ENCODE data around the gene MLLT3.
A peak's percentile ranks its signal among the peaks of the same experiment; 100 is the strongest.

Gene MLLT3

GRCh38 chr9:20490246-20490834 is 132.0 kb downstream of the MLLT3 start:
- no peak overlapping the region for H3K4me3 ChIP-seq (ENCODE audit: low read length)
- no peak for TF ChIP-seq CTCF (conservative IDR thresholded peaks at IDR 0.05; ENCODE audit: low read length)
- DNase-seq (ENCODE audit: low read depth) = no peak

- DNase-seq (ENCODE audit: low read depth) = no peak
- no peak overlapping the region for H3K4me3 ChIP-seq (ENCODE audit: low read length)
- TF ChIP-seq CTCF (conservative IDR thresholded peaks at IDR 0.05; ENCODE audit: low read length) = no peak
These were observed 133.6 kb downstream of the MLLT3 start for GRCh38 chr9:20488691-20489090.

GRCh38 chr9:20486552-20486951 is 135.7 kb downstream of the MLLT3 start:
- no peak for DNase-seq (ENCODE audit: low read depth)
- TF ChIP-seq CTCF (conservative IDR thresholded peaks at IDR 0.05; ENCODE audit: low read length) = no peak
- no peak overlapping the region for H3K4me3 ChIP-seq (ENCODE audit: low read length)

- no peak overlapping the region for H3K4me3 ChIP-seq (ENCODE audit: low read length)
- no peak for TF ChIP-seq CTCF (conservative IDR thresholded peaks at IDR 0.05; ENCODE audit: low read length)
- DNase-seq (ENCODE audit: low read depth) = no peak
These were observed 140.9 kb downstream of the MLLT3 start for GRCh38 chr9:20481437-20481836.

- TF ChIP-seq CTCF (conservative IDR thresholded peaks at IDR 0.05; ENCODE audit: low read length) = no peak
- no peak for DNase-seq (ENCODE audit: low read depth)
- H3K4me3 ChIP-seq (ENCODE audit: low read length) = no peak overlapping the region
These were observed 142.1 kb downstream of the MLLT3 start for GRCh38 chr9:20480249-20480648.

DNA sequence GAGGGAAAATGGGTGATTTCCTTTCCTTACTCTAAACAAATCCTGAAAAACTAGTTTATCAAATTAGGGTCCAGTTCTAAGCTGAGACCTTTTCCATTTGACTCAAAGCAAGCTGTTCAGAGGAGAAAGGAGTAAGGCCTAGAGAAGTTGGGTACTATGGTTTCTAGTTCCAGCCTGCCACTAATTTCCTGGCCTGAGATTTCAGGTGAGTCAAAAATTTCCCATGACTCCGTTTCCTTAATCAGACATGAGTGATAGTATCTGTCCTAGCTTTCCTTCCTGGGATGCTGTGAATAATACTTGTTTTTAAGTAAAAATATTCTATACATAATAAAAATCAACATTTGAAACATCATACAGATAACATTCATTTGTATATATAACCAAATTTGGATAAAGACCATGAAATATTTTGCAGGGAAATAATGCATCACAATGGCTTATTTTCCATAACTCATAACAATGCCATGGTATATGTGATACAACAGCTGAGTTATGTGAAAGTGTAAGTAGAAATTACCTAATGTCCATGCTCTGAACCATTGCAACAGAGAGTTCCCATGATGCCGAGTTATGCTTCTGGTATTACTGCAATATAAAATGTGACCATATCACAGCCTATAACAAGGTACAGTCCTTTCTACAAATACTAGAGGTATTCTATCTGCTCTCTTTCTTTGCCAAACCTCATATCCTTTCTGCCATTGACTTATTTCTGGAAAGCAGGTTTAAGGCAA is 142.7 kb downstream of the MLLT3 start:
- no peak overlapping the region for H3K4me3 ChIP-seq (ENCODE audit: low read length)
- no peak for TF ChIP-seq CTCF (conservative IDR thresholded peaks at IDR 0.05; ENCODE audit: low read length)
- DNase-seq (ENCODE audit: low read depth) = peak; percentile 3

GRCh38 chr9:20478786-20479185 is 143.5 kb downstream of the MLLT3 start:
- DNase-seq (ENCODE audit: low read depth) = no peak
- H3K4me3 ChIP-seq (ENCODE audit: low read length) = no peak overlapping the region
- TF ChIP-seq CTCF (conservative IDR thresholded peaks at IDR 0.05; ENCODE audit: low read length) = no peak
